Measurements from ENCODE around the gene GAL3ST3. TPM values are rescaled to one million over a fixed set of nuclear protein-coding genes. Genes with fewer than 3 reads are reported as not detected.
"Not testable (repeated sequence)": the region's sequence is repeated elsewhere in the genome, so short reads cannot be mapped to it uniquely, and the experiment has no call there.

Gene GAL3ST3
- total RNA-seq, 1 donor from 2014 or later, result 0.94 TPM

- TF ChIP-seq CTCF (IDR thresholded peaks at IDR 0.05), result no peak
- Mint-ChIP-seq H3K36me3 (ENCODE audit: unreplicated experiment) (no peaks in the 10 kb centered on the region), H3K9me3 (ENCODE audit: unreplicated experiment) (no peaks in the 10 kb centered on the region), H3K27me3 (ENCODE audit: unreplicated experiment) (peaks cover 3% of the 10 kb centered on the region), H3K4me1 (ENCODE audit: unreplicated experiment) (no peaks in the 10 kb centered on the region), H3K4me3 (ENCODE audit: unreplicated experiment) (no peak overlapping the region), H3K27ac (ENCODE audit: unreplicated experiment) (no peak overlapping the region)
- DNase-seq (ENCODE audit: extremely low spot score, unreplicated experiment), result no peak
Observed at GRCh38 chr11:66036334-66036710, 12.6 kb downstream of the GAL3ST3 start.

- Mint-ChIP-seq H3K4me3 (ENCODE audit: unreplicated experiment) (no peak overlapping the region), H3K4me1 (ENCODE audit: unreplicated experiment) (no peaks in the 10 kb centered on the region), H3K9me3 (ENCODE audit: unreplicated experiment) (no peaks in the 10 kb centered on the region), H3K27me3 (ENCODE audit: unreplicated experiment) (peaks cover 3% of the 10 kb centered on the region), H3K27ac (ENCODE audit: unreplicated experiment) (no peak overlapping the region), H3K36me3 (ENCODE audit: unreplicated experiment) (no peaks in the 10 kb centered on the region)
- TF ChIP-seq CTCF (IDR thresholded peaks at IDR 0.05), result no peak
- no peak for DNase-seq (ENCODE audit: extremely low spot score, unreplicated experiment)
Observed at GRCh38 chr11:66035653-66036333, 13.2 kb downstream of the GAL3ST3 start.

- DNase-seq (ENCODE audit: extremely low spot score, unreplicated experiment), result no peak
- no peak overlapping the region for H3K27ac Mint-ChIP-seq (ENCODE audit: unreplicated experiment)
Observed at GRCh38 chr11:66032957-66033735, 15.8 kb downstream of the GAL3ST3 start.

GRCh38 chr11:66026017-66026529 lies 22.9 kb downstream of the GAL3ST3 start, which contains the start of gene CATSPER1:
CATSPER1 (minus strand) TSS chr11:66026479; CDS start chr11:66026379, 100 bp downstream.
- no peaks in the 10 kb centered on the region for H3K36me3 Mint-ChIP-seq (ENCODE audit: unreplicated experiment)
- no peak within 1 kb of the TSS for H3K4me3 Mint-ChIP-seq (ENCODE audit: unreplicated experiment)
- H3K27me3 Mint-ChIP-seq (ENCODE audit: unreplicated experiment), result no peaks in the 10 kb centered on the region
- DNase-seq (ENCODE audit: extremely low spot score, unreplicated experiment), result no peak
- TF ChIP-seq CTCF (IDR thresholded peaks at IDR 0.05), result no peak
- no peaks in the 10 kb centered on the region for H3K9me3 Mint-ChIP-seq (ENCODE audit: unreplicated experiment)
- H3K4me1 Mint-ChIP-seq (ENCODE audit: unreplicated experiment), result peaks cover 17% of the 10 kb centered on the region
- no peak within 1 kb of the TSS for H3K27ac Mint-ChIP-seq (ENCODE audit: unreplicated experiment)

More at GRCh38 chr11:66032957-66033735, 15.8 kb downstream of the GAL3ST3 start:
- Mint-ChIP-seq H3K4me1 (ENCODE audit: unreplicated experiment) (no peaks in the 10 kb centered on the region), H3K27me3 (ENCODE audit: unreplicated experiment) (peaks cover 3% of the 10 kb centered on the region), H3K9me3 (ENCODE audit: unreplicated experiment) (no peaks in the 10 kb centered on the region), H3K36me3 (ENCODE audit: unreplicated experiment) (no peaks in the 10 kb centered on the region), H3K4me3 (ENCODE audit: unreplicated experiment) (no peak overlapping the region)
- no peak for TF ChIP-seq CTCF (IDR thresholded peaks at IDR 0.05)

GRCh38 chr11:66023186-66023440 lies 25.8 kb downstream of the GAL3ST3 start:
- H3K27ac Mint-ChIP-seq (ENCODE audit: unreplicated experiment); DNase-seq (ENCODE audit: extremely low spot score, unreplicated experiment): not testable (repeated sequence)

More at GRCh38 chr11:66023186-66023440, 25.8 kb downstream of the GAL3ST3 start:
- H3K27me3 Mint-ChIP-seq (ENCODE audit: unreplicated experiment); H3K4me3 Mint-ChIP-seq (ENCODE audit: unreplicated experiment); H3K9me3 Mint-ChIP-seq (ENCODE audit: unreplicated experiment); H3K36me3 Mint-ChIP-seq (ENCODE audit: unreplicated experiment): not testable (repeated sequence)
- H3K4me1 Mint-ChIP-seq (ENCODE audit: unreplicated experiment), result peaks cover 27% of the 10 kb centered on the region
